GM19463 (cell line): ENCODE measurements around the gene RPL38.

Experiments
- ATAC-seq: cut with Tn5 transposase; IDR thresholded peaks from one replicate; pipeline ENCODE4 v1.9.1; 2021; ENCODE audit warnings: mild to moderate bottlenecking, moderate library complexity; ENCODE audit not compliant: unreplicated experiment

Gene RPL38

GRCh38 chr17:74203439-74204240 is at the start of gene RPL38:
RPL38 (plus strand) TSS chr17:74203678; CDS start chr17:74203956, 278 bp downstream.
- ATAC-seq: peak; percentile 61

DNA sequence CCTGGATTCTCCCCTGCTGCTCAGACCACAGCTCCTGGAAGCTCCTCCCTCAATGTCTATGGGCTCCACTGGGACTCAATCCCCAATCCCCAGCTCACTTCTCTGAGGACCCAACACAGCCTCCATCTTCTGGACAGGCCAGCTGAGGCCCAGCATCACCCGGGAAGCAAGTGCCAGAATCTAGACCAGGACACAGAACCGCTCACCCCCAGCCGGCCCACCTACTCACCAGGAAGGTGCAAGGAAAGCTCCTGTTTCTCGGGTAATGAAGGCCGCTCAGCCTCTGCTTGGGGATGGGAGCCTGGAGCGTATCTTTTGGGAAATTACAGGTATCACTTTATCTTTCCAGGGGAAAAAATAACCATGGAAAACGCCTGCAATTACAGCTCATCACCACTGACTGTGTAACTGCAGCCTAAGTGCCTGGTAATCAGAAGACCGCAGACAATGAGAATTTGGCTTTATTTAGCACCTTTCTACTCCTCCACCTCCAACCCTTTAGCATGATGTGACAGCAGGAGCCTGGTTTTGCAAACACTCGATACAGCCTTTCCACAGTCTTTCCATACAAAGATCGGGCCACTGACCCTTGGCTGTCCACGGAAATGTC is 49.6 kb upstream of the RPL38 start:
- no peak for ATAC-seq

DNA sequence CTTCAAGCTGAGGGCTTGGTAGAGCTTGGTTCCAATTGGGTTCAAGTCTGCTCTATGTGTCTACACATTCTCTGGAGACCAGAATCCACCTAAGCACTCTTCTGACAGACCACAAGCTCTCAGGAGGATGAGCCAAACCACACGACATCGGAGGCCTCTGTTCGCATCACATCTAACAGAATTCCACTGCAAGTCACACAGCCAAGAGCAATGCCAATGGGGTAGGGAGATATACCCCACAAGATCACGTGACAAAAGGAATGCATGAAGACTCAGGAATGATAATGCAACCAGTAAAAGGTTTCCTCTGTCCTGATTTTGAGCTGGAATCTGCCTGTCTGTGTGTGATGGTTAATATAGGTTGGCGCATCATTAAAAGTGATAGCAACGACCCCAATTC is 46.6 kb upstream of the RPL38 start:
- no peak for ATAC-seq

DNA sequence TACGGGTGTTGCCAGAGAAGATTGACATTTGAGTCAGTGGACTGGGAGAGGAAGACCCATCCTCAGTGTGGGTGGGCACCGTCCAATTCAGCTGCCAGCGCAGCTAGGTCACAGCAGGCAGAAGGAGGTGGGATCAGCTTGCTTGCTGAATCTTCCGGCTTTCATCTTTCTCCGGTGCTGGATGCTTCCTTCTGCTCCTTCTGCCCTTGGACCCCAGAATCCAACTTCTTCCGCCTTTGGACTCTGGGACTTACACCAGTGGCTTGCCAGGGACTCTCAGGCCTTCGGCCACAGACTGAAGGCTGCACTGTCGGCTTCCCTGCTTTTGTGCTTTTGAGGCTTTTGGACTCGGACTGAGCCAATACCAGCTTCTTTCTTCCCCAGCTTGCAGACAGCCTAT is 46.1 kb upstream of the RPL38 start:
- ATAC-seq: no peak

GRCh38 chr17:74158761-74159160 is 44.7 kb upstream of the RPL38 start:
- ATAC-seq: no peak

DNA sequence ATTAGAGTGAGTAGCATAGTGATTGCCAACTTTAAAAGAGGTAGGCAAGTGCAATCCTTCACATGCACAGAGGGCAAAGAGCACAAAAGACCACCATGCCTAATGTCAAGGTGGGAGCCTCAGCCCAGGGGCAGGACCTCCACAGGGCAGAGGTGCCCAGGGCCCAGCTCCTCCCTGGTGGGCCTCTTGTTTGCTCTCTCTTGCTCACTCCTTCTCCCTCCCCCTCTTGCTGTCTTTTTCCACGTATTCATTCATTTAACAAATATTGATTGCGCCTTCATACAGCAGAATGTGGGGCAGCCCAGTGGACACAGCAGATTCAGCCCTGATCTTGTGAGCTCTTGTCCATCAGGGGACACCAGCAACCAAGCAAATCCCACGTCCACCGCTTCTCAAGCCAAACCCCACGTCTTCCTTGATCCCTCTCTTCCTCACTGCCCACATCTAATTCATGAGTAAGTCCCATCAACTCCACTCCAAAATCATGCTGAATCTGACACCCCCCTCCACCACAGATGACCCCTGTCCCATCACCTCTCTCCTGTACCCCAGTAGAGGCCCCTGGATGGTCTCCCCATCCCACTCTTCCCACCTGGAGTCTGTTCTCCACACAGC is 44.1 kb upstream of the RPL38 start:
- no peak for ATAC-seq

DNA sequence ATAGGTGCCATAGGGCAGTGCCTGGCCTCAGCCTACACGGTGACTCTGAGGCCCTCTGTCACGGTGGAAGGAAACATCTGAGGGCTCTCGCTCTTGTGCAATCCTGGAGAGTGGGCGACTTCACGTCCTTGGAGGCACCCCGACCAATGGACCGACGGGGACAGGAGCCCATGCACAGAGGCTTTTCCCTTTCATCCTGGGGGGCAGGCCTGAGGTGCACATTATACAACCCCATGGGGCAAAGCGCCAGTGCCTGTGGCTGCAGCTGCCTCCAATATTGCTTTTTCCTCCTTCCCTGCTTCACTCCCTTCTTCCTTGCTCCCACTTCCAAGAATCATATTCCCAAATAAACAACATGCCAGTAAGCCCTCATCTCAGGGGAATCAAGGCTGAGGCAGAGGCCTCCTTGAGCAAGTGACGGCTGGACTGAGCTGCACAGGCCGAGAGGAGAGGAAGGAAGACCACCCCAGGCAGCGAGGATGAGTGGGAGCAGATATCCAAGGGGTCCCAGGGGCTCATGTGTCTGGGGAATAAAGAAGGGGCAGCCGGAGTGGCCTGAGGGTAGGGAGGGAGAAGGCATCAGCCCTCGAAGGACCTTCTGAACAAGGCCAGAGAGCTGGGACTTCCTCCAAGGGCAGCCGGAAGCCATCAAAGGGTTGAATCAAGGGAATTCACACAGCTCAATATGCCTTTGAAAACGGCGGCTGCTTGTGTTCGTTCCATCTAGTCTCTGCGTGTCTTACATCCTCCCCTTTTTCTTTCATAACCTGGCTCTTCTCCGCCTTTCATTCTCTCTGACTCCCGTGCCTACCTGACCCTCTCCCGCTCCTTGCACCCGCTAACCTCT is 42.6 kb upstream of the RPL38 start:
- no peak for ATAC-seq

DNA sequence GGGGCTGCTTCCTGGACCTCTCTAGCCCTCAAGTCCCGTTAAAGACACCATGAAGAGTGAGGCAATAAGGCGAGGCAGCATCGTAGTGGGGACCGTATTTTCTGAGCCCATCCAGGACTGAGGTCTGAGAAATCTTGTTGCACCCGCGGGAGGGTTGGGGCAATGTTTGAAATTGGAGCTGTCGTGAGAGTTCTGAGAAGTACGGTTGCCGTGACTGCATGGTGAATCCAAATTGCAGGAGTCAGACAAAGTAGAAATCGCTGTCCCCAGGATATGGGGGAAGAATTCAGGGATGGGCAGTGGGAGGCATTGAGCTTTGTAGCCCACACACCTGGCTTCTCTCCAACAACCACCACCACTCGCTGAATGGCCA is 42.0 kb upstream of the RPL38 start:
- ATAC-seq: no peak

- ATAC-seq: no peak
Observed at GRCh38 chr17:74163271-74163821, 40.1 kb upstream of the RPL38 start.

DNA sequence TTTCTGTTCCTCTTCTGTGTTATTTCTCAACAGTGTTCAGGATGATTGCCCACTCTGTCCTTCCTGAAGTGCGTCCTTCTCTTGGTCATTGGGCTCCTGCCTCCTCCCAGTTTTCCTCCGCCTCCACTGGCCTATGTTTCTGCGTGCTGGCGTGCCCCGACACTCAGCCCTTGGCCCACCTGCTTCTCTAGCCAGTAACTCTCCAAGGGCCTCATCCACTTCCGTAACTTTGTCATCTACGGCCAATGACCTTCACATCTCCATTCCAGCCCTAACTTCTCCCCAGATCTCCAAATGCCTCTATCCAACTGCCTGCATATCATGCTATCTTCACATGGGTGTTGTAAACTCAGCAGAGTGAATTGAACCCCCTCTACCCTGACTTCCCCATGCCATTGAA is 39.6 kb upstream of the RPL38 start:
- ATAC-seq: no peak

- ATAC-seq: no peak
Observed at GRCh38 chr17:74164446-74165045, 38.9 kb upstream of the RPL38 start.

DNA sequence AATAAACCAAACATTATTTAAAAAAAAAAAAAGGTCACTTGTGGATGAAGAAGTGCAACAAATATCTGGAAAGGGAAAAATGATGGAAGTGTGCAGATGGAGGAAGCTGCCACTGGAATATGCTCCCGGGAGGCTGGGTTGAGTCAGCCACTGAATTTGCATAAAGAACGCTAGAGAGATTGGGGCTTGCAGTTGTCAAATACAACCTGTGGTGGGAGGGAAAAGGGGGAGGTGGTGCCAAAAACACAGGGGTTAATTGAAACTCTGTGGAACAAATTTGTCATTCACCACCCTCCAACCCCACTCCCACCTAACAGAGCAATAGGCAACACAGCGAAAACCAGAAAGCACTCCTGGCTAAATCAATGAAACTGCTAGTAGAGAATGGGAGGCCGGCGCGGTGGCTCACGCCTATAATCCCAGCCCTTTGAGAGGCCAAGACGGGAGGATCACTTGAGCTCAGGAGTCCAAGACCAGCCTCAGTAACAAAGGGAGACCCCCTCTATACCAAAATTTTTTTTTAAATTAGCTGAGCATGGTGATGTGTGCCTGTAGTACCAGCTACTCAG is 37.6 kb upstream of the RPL38 start:
- ATAC-seq: no peak

GRCh38 chr17:74170924-74171323 is 32.6 kb upstream of the RPL38 start:
- no peak for ATAC-seq

- no peak for ATAC-seq
Observed at GRCh38 chr17:74172700-74173099, 30.8 kb upstream of the RPL38 start.

- ATAC-seq: peak; percentile 67
Observed at GRCh38 chr17:74176546-74177001, 26.9 kb upstream of the RPL38 start.

- no peak for ATAC-seq
Observed at GRCh38 chr17:74177018-74177450, 26.4 kb upstream of the RPL38 start.

GRCh38 chr17:74179576-74179975 is 23.9 kb upstream of the RPL38 start:
- no peak for ATAC-seq

DNA sequence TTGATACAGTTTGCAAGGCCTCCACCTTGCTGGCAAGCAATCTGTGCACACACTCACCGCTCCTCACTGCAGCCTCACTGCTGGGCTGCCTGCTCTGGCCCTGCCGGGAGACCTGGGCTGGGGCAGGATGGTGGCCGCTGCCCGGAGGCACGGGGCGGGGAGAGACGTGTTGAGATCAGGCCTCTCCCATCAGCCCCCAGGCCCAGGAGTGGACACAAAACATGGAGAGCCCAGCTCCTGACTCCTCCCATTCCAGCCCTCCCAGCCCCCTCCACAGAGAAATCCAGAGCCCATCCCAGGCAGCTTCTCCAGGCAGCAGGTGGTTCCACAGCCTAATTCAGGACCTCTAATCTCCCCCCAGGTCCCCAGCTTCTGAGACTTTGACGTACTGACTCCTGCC is 23.1 kb upstream of the RPL38 start:
- no peak for ATAC-seq

- ATAC-seq: no peak
Observed at GRCh38 chr17:74181341-74181740, 22.1 kb upstream of the RPL38 start.
